H1 (cell line): Measurements from ENCODE around the gene ANKH. TPM values are rescaled to one million over a fixed set of nuclear protein-coding genes. Genes with fewer than 3 reads are reported as not detected.

Experiments used
- CTCF ChIA-PET: fragments of 300-600 bp; sonication (Branson Sonifier 250); formaldehyde crosslinking; loops from one replicate; lab custom pipeline; 2021; ENCODE audit not compliant: partially characterized antibody; lab: Charles Lee
- POLR2A ChIA-PET: fragments of 300-600 bp; sonication (Branson Sonifier 250); formaldehyde crosslinking; loops from one replicate; lab custom pipeline; 2021; ENCODE audit warnings: inconsistent platforms; ENCODE audit not compliant: partially characterized antibody; lab: Charles Lee
- DNase-seq, 2 experiments: peaks; one replicate each; pipeline versions ENCODE4 v3.0.0 to v3.0.0-alpha.2; 2010 to 2022; ENCODE audit warnings: low spot score in 2 of 2, low read depth in 1 of 2, mixed read lengths in 1 of 2
- FAIRE-seq: peaks from 2 replicates; lab custom pipeline; 2011; peaks lifted over from hg19 to GRCh38; lab: Jason Lieb, UNC
- H2AFZ ChIP-seq: 2 replicates; pipeline ENCODE4 v1.8.1; 2012; ENCODE audit warnings: low read length, inconsistent platforms
- H2AK5ac ChIP-seq: 2 replicates; pipeline ENCODE4 v1.6.1; 2013; ENCODE audit warnings: low read depth, low read length
- H2BK120ac ChIP-seq: replicated peaks from 2 replicates; pipeline ENCODE3; 2013; ENCODE audit warnings: low read depth, low read length, inconsistent platforms
- H2BK12ac ChIP-seq: 2 replicates; pipeline ENCODE4 v1.6.1; 2013; ENCODE audit warnings: low read depth, low read length
- H2BK15ac ChIP-seq: 2 replicates; pipeline ENCODE4 v1.6.1; 2013; ENCODE audit warnings: low read length
- H2BK20ac ChIP-seq: 2 replicates; pipeline ENCODE4 v1.6.1; 2013; ENCODE audit warnings: low read length
- H2BK5ac ChIP-seq: 2 replicates; pipeline ENCODE4 v1.6.1; 2013; ENCODE audit warnings: low read depth, low read length
- H3K14ac ChIP-seq: 2 replicates; pipeline ENCODE4 v1.6.1; 2013; ENCODE audit warnings: inconsistent platforms; ENCODE audit not compliant: insufficient read length
- H3K18ac ChIP-seq: 2 replicates; pipeline ENCODE4 v1.6.1; 2013; ENCODE audit warnings: low read length; ENCODE audit errors: extremely low read depth
- H3K23ac ChIP-seq: 2 replicates; pipeline ENCODE4 v1.6.1; 2013; ENCODE audit warnings: inconsistent platforms; ENCODE audit not compliant: insufficient read length
- H3K23me2 ChIP-seq: 2 replicates; pipeline ENCODE4 v1.6.1; 2013; ENCODE audit warnings: low read depth, low read length
- H3K27ac ChIP-seq: 2 replicates; pipeline ENCODE4 v1.6.1; 2011; ENCODE audit warnings: low read depth, low read length, inconsistent platforms
- H3K27me3 ChIP-seq, 4 experiments: replicated peaks in 1 of 4; 1 replicate in 1 of 4; 2 replicates in 3 of 4; pipeline versions ENCODE4 v1.6.1 to v1.8.1; 2011 to 2013; ENCODE audit warnings: low read length in 3 of 4, mild to moderate bottlenecking in 3 of 4, inconsistent platforms in 2 of 4, mixed read lengths in 2 of 4, moderate library complexity in 1 of 4; ENCODE audit not compliant: control insufficient read depth in 3 of 4, insufficient read depth in 3 of 4; ENCODE audit errors: extremely low read depth in 1 of 4
- H3K36me3 ChIP-seq, 4 experiments: 2 replicates each; pipeline versions ENCODE4 v1.6.1 to v1.8.1; 2011 to 2013; ENCODE audit warnings: mild to moderate bottlenecking in 4 of 4, low read length in 3 of 4, moderate library complexity in 2 of 4, control low read depth in 1 of 4, inconsistent platforms in 1 of 4; ENCODE audit not compliant: insufficient read depth in 4 of 4, control insufficient read depth in 2 of 4
- H3K4ac ChIP-seq: replicated peaks from 2 replicates; pipeline ENCODE3; 2013; ENCODE audit warnings: low read length, low read depth, mixed read lengths, inconsistent platforms; ENCODE audit not compliant: insufficient read length
- H3K4me1 ChIP-seq, 4 experiments: replicated peaks in 1 of 4; 1 replicate in 1 of 4; 2 replicates in 3 of 4; pipeline versions ENCODE4 v1.6.1 to v1.8.1; 2011 to 2013; ENCODE audit warnings: low read length in 3 of 4, inconsistent platforms in 2 of 4, mixed read lengths in 1 of 4; ENCODE audit not compliant: insufficient read depth in 4 of 4, control insufficient read depth in 3 of 4
- H3K4me2 ChIP-seq, 2 experiments: 2 replicates each; pipeline versions ENCODE4 v1.6.1 to v1.8.1; 2011 to 2013; ENCODE audit warnings: low read depth in 2 of 2, low read length in 2 of 2, control low read depth in 1 of 2, inconsistent platforms in 1 of 2, mild to moderate bottlenecking in 1 of 2; ENCODE audit not compliant: insufficient read depth in 1 of 2
- H3K4me3 ChIP-seq, 4 experiments: fragments of 200-600, 300-600 bp in 1 of 4; sonication (generic), shearing (Covaris generic), sonication (Bioruptor Twin) in 1 of 4; 2 replicates each; pipeline versions ENCODE4 v1.5.1 to v1.8.1; 2011 to 2016; ENCODE audit warnings: low read length in 4 of 4, low read depth in 3 of 4, control low read depth in 2 of 4, inconsistent platforms in 2 of 4, mild to moderate bottlenecking in 2 of 4, mixed read lengths in 1 of 4, moderate library complexity in 1 of 4; ENCODE audit not compliant: insufficient read depth in 2 of 4; ENCODE audit errors: extremely low read depth in 1 of 4
- H3K56ac ChIP-seq: replicated peaks from 2 replicates; pipeline ENCODE3; 2013; ENCODE audit warnings: low read depth, mild to moderate bottlenecking, mixed read lengths, low read length, inconsistent platforms; ENCODE audit not compliant: insufficient read length
- H3K79me1 ChIP-seq: 2 replicates; pipeline ENCODE4 v1.6.1; 2013; ENCODE audit warnings: low read depth, low read length, control low read depth
- H3K79me2 ChIP-seq, 2 experiments: 2 replicates each; pipeline versions ENCODE4 v1.6.1 to v1.8.1; 2012 to 2013; ENCODE audit warnings: low read length in 2 of 2, mild to moderate bottlenecking in 2 of 2, inconsistent platforms in 1 of 2; ENCODE audit not compliant: insufficient read depth in 2 of 2, control insufficient read depth in 1 of 2
- H3K9ac ChIP-seq, 4 experiments: replicated peaks in 1 of 4; 1 replicate in 1 of 4; 2 replicates in 3 of 4; pipeline versions ENCODE4 v1.6.1 to v1.8.1; 2011 to 2013; ENCODE audit warnings: low read depth in 3 of 4, low read length in 3 of 4, control low read depth in 2 of 4, mild to moderate bottlenecking in 2 of 4, moderate library complexity in 2 of 4, inconsistent platforms in 1 of 4; ENCODE audit errors: extremely low read depth in 1 of 4
- H3K9me3 ChIP-seq, 2 experiments: 2 replicates each; pipeline versions ENCODE4 v1.6.1 to v1.8.1; 2012 to 2013; ENCODE audit warnings: mild to moderate bottlenecking in 2 of 2, moderate library complexity in 2 of 2, control low read depth in 1 of 2, inconsistent platforms in 1 of 2, low read depth in 1 of 2, low read length in 1 of 2, mixed read lengths in 1 of 2; ENCODE audit not compliant: insufficient read depth in 2 of 2
- H4K20me1 ChIP-seq, 2 experiments: replicated peaks in 1 of 2; 2 replicates each; pipeline versions ENCODE3 to v1.8.1; 2011 to 2013; ENCODE audit warnings: inconsistent platforms in 2 of 2, low read length in 2 of 2, mild to moderate bottlenecking in 1 of 2; ENCODE audit not compliant: insufficient read depth in 2 of 2, control insufficient read depth in 1 of 2
- H4K5ac ChIP-seq: 2 replicates; pipeline ENCODE4 v1.6.1; 2013; ENCODE audit warnings: low read length, low read depth, mixed read lengths, inconsistent platforms; ENCODE audit not compliant: insufficient read length
- H4K8ac ChIP-seq: 2 replicates; pipeline ENCODE4 v1.8.0; 2013; ENCODE audit warnings: mild to moderate bottlenecking, moderate library complexity, low read length, inconsistent platforms; ENCODE audit not compliant: insufficient read depth; ENCODE audit errors: extremely low read depth
- H4K91ac ChIP-seq: replicated peaks from 2 replicates; pipeline ENCODE3; 2013; ENCODE audit warnings: low read length, mixed read lengths, inconsistent platforms; ENCODE audit not compliant: insufficient read length
- CBX5 ChIP-seq: fragments of 300-800, 300-1000 bp; sonication (generic); IDR thresholded peaks from 2 replicates; pipeline ENCODE4 v1.7.1; 2016; ENCODE audit warnings: antibody characterized with exemption, low read length, low read depth
- CBX8 ChIP-seq: fragments of 300-800, 300-1000 bp; sonication (generic); IDR thresholded peaks from 2 replicates; pipeline ENCODE4 v1.7.1; 2016; ENCODE audit warnings: low read depth, low read length, borderline replicate concordance
- CHD1 ChIP-seq: IDR thresholded peaks from 2 replicates; pipeline ENCODE4 v1.6.1; 2012; ENCODE audit warnings: low read depth, low read length, improper control_type of control experiment
- CHD2 ChIP-seq: IDR thresholded peaks from 2 replicates; pipeline ENCODE4 v1.6.1; 2012; ENCODE audit warnings: low read length, improper control_type of control experiment
- CTBP2 ChIP-seq: IDR thresholded peaks from 2 replicates; pipeline ENCODE4 v1.7.0; 2011; ENCODE audit warnings: borderline replicate concordance, mild to moderate bottlenecking, moderate library complexity, mixed read lengths, low read length; ENCODE audit not compliant: insufficient read depth, insufficient read length
- EGR1 ChIP-seq: IDR thresholded peaks from 2 replicates; pipeline ENCODE4 v1.6.1; 2011; ENCODE audit warnings: low read depth, low read length, borderline replicate concordance
- EP300 ChIP-seq, 2 experiments: IDR thresholded peaks; 1 replicate in 1 of 2; 2 replicates in 1 of 2; pipeline ENCODE4 v1.6.1; 2011 to 2012; ENCODE audit warnings: low read depth in 2 of 2, low read length in 2 of 2, mild to moderate bottlenecking in 2 of 2, borderline replicate concordance in 1 of 2, inconsistent platforms in 1 of 2, moderate library complexity in 1 of 2
- KDM4A ChIP-seq: IDR thresholded peaks from one replicate; pipeline ENCODE4 v1.7.1; 2012; ENCODE audit warnings: low read depth, mild to moderate bottlenecking, moderate library complexity, low read length, inconsistent platforms; ENCODE audit not compliant: severe bottlenecking
- NRF1 ChIP-seq: IDR thresholded peaks from 2 replicates; pipeline ENCODE4 v1.6.1; 2011; ENCODE audit warnings: mild to moderate bottlenecking, low read depth, low read length, improper control_type of control experiment
- POU5F1 ChIP-seq: IDR thresholded peaks from 2 replicates; pipeline ENCODE4 v1.6.1; 2011; ENCODE audit warnings: low read depth, mild to moderate bottlenecking, low read length, moderate library complexity
- RFX5 ChIP-seq: IDR thresholded peaks from 2 replicates; pipeline ENCODE4 v1.6.1; 2011; ENCODE audit warnings: low read depth, low read length, improper control_type of control experiment, borderline replicate concordance
- SP1 ChIP-seq: IDR thresholded peaks from 2 replicates; pipeline ENCODE4 v1.6.1; 2011; ENCODE audit warnings: low read depth, low read length
- TEAD4 ChIP-seq: IDR thresholded peaks from 2 replicates; pipeline ENCODE4 v1.6.1; 2012; ENCODE audit warnings: low read depth, low read length, inconsistent platforms, mixed read lengths
- ZNF274 ChIP-seq: IDR thresholded peaks from 2 replicates; pipeline ENCODE4 v1.7.0; 2012; ENCODE audit warnings: low read length, borderline replicate concordance; ENCODE audit errors: extremely low read depth
- WGBS, 2 experiments: shearing (Covaris generic) in 1 of 2; methylation state at CpG; one replicate each; pipeline versions ENCODE4 v1.1.6 to v1.1.7; 2013 to 2015; ENCODE audit warnings: low lambda C conversion rate in 2 of 2, mixed read lengths in 2 of 2, inconsistent platforms in 1 of 2, low coverage in 1 of 2, missing lambda C conversion rate in 1 of 2; ENCODE audit not compliant: insufficient replicate concordance in 2 of 2, insufficient coverage in 1 of 2, insufficient read length in 1 of 2; ENCODE audit errors: extremely low coverage in 1 of 2, missing lambda C conversion rate in 1 of 2; 5-methylcytosine and 5-hydroxymethylcytosine counted together
- polyA plus RNA-seq, 7 experiments: library from polyadenylated mRNA; depleted of rRNA in 3 of 7; stranded (reverse) in 5 of 7; unstranded in 2 of 7; fragments of >200 nt in 5 of 7; fragments of 200-250 nt in 2 of 7; gene quantifications; 1 replicate in 5 of 7; 2 replicates in 1 of 7; 4 replicates in 1 of 7; pipeline versions ENCODE4 v1.2.1 to v1.2.3, GENCODE V29; 2011 to 2013; ENCODE audit warnings: missing spikeins in 2 of 7, mixed read lengths in 2 of 7
- total RNA-seq: library from RNA; stranded (reverse); fragmentation: NEBNext Ultra II Directional; extraction: Animal tissue kit (Norgen Biotek cat#: 25700); gene quantifications from 2 replicates; pipeline ENCODE4 v1.2.1, GENCODE V29; 2021

ANKH gene
- total and polyA plus RNA-seq, 2 of the 8 experiments (the other 6 are each of a cell fraction or from before 2014, with no cell fraction given): 5.3 to 13.0 TPM

- Histone ChIP-seq H2AFZ (no peak overlapping the region), H3K4me2 (peak overlapping the region; percentile 89 to 93; a peak in 2 of 4 replicates), H3K56ac (no peak overlapping the region), H3K23me2 (peaks cover 15% of the 10 kb centered on the region; the same call in 1 of the 2 replicates), H4K8ac (no peak overlapping the region), H3K18ac (no peak overlapping the region), H2BK120ac (no peak overlapping the region), H3K9me3 (no peaks in the 10 kb centered on the region), H2BK12ac (no peak overlapping the region), H3K4me1 (peaks cover 0 to 4% (median 3%) of the 10 kb centered on the region in 4 experiments; a peak in 3 of 7 replicates), H4K20me1 (peaks cover 0 to 2% of the 10 kb centered on the region in 2 experiments), H2BK15ac (no peak overlapping the region), H3K27ac (no peak overlapping the region), H3K79me1 (no peaks in the 10 kb centered on the region), H3K4ac (no peak overlapping the region), H3K23ac (no peak overlapping the region), H4K5ac (no peak overlapping the region), H2AK5ac (no peak overlapping the region), H3K27me3 (peaks cover 7 to 40% (median 25%) of the 10 kb centered on the region in 4 experiments), H4K91ac (no peak overlapping the region), H3K36me3 (no peaks in the 10 kb centered on the region), H2BK5ac (no peak overlapping the region), H3K9ac (no peak overlapping the region), H3K14ac (no peak overlapping the region), H3K4me3 (peak overlapping the region in 2 of 4 experiments; percentile 57 to 75; a peak in 2 of 8 replicates), H2BK20ac (no peak overlapping the region), H3K79me2 (no peaks in the 10 kb centered on the region)
- CTCF ChIA-PET: interaction anchor here (0.7 to 4.3 kb wide), 6 partner anchors 12 to 145 kb away, joined by 3 to 31 read pairs (median 4); no protein-coding TSS in a partner anchor
- WGBS, 2 experiments: 80% methylated on average over 9 of the region's 9 CpGs; no CpG with 5 or more reads in 1 of the 2 experiments
- DNase-seq: no peak
- FAIRE-seq: no peak
- POLR2A ChIA-PET: interaction anchor here (1.4 kb wide), 1 partner anchor 146 kb away, joined by 5 read pairs; no protein-coding TSS in a partner anchor
- no peak for TF ChIP-seq KDM4A
- no peak for TF ChIP-seq CBX5
- no peak for TF ChIP-seq ZNF274
- no peak for TF ChIP-seq CHD2
- no peak for TF ChIP-seq RFX5
- TF ChIP-seq POU5F1: no peak
- TF ChIP-seq CTBP2: no peak
- no peak for TF ChIP-seq EP300 (IDR thresholded peaks at IDR 0.05; ENCODE audit: borderline replicate concordance in 1 of 2, low read depth in 2 of 2, low read length in 2 of 2)
- TF ChIP-seq CHD1: no peak
- TF ChIP-seq TEAD4: no peak
- TF ChIP-seq NRF1: no peak
- no peak for TF ChIP-seq CBX8
- TF ChIP-seq SP1: no peak
- TF ChIP-seq EGR1: no peak
Observed at GRCh38 chr5:14873093-14873492, 1.5 kb upstream of the ANKH start.
